NB4 (cell line): Measurements from ENCODE around the gene TSC22D1.

Experiments used
- MYC ChIP-seq: IDR thresholded peaks from 2 replicates; pipeline ENCODE4 v1.6.1; 2011; ENCODE audit warnings: low read depth, low read length
- POLR2A ChIP-seq: IDR thresholded peaks from 2 replicates; pipeline ENCODE4 v1.6.1; 2011; ENCODE audit warnings: mild to moderate bottlenecking; ENCODE audit not compliant: insufficient read length; ENCODE audit errors: extremely low read depth
- TF ChIP-seq, protein P1 (sequence below): IDR thresholded peaks from one replicate; pipeline ENCODE4 v1.5.1; 2012; ENCODE audit warnings: low read depth, low read length
- TF ChIP-seq, protein P2 (sequence below): IDR thresholded peaks from 2 replicates; pipeline ENCODE4 v1.6.1; 2011; ENCODE audit warnings: low read depth, low read length

DNA sequence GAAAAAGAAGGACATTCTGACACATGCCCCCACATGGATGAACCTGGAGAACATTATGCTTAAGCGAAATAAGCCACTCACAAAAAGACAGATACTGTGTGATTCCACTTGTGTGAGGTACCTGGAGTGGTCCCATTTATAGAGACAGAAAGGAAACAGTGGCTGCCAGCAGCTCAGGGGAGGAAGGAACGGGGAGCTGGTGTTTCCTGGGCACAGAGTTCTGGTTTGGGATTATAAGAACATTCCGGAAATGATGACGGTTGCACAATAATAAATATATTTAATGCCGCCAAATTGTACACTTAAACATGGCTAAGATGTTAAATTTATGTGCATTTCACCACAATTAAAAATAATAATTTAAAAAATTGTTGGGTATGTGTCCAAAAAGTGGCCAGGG lies 169.5 kb downstream of the TSC22D1 start:
- TF ChIP-seq, protein P1, sequence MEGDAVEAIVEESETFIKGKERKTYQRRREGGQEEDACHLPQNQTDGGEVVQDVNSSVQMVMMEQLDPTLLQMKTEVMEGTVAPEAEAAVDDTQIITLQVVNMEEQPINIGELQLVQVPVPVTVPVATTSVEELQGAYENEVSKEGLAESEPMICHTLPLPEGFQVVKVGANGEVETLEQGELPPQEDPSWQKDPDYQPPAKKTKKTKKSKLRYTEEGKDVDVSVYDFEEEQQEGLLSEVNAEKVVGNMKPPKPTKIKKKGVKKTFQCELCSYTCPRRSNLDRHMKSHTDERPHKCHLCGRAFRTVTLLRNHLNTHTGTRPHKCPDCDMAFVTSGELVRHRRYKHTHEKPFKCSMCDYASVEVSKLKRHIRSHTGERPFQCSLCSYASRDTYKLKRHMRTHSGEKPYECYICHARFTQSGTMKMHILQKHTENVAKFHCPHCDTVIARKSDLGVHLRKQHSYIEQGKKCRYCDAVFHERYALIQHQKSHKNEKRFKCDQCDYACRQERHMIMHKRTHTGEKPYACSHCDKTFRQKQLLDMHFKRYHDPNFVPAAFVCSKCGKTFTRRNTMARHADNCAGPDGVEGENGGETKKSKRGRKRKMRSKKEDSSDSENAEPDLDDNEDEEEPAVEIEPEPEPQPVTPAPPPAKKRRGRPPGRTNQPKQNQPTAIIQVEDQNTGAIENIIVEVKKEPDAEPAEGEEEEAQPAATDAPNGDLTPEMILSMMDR = no peak
- TF ChIP-seq POLR2A = no peak
- TF ChIP-seq, protein P2, sequence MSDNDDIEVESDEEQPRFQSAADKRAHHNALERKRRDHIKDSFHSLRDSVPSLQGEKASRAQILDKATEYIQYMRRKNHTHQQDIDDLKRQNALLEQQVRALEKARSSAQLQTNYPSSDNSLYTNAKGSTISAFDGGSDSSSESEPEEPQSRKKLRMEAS = no peak
- no peak for TF ChIP-seq MYC
